ENCODE data around the gene HBM. TPM values are rescaled to one million over a fixed set of nuclear protein-coding genes. Genes with fewer than 3 reads are reported as not detected.

Gene HBM, protein sequence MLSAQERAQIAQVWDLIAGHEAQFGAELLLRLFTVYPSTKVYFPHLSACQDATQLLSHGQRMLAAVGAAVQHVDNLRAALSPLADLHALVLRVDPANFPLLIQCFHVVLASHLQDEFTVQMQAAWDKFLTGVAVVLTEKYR
- total RNA-seq: not detected
- total RNA-seq (2013): not detected

DNA sequence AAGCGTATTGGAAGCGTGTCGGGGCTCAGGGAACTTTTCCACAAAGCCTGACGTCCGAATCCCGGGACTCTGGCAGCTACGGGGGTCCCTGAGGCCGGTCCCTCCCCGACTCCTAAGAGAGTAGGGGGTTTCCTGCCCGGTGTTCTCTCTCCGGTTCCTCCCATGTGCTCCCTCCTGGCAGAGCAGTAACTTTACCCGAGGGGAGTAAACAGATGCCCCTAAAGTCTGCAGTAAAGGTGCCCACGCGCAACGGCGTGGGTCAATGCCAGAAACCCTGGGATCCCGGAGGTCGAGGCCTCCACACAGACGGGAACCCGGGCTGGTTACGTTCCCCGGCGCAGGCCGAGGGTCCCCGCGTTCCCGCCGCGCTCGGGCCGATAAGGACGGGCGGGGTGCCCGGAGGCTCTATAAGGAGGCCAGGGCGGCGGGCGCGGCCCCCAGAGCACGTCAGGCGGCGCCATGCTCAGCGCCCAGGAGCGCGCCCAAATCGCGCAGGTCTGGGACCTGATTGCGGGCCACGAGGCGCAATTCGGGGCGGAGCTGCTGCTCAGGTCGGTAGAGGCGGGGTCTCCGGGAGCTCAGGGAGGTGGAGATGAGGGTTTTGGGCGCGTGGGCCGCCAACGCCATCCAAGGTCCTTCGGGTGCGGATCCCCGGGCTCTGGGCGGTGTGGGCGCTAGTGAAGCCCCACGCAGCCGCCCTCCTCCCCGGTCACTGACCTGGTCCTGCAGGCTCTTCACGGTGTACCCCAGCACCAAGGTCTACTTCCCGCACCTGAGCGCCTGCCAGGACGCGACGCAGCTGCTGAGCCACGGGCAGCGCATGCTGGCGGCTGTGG lies at the start of gene HBM:
TSS of gene HBM (plus strand) at position 440 of the 836 bp plus-strand sequence. CDS start at position 460, 20 bp downstream.
- TF ChIP-seq, protein P1, sequence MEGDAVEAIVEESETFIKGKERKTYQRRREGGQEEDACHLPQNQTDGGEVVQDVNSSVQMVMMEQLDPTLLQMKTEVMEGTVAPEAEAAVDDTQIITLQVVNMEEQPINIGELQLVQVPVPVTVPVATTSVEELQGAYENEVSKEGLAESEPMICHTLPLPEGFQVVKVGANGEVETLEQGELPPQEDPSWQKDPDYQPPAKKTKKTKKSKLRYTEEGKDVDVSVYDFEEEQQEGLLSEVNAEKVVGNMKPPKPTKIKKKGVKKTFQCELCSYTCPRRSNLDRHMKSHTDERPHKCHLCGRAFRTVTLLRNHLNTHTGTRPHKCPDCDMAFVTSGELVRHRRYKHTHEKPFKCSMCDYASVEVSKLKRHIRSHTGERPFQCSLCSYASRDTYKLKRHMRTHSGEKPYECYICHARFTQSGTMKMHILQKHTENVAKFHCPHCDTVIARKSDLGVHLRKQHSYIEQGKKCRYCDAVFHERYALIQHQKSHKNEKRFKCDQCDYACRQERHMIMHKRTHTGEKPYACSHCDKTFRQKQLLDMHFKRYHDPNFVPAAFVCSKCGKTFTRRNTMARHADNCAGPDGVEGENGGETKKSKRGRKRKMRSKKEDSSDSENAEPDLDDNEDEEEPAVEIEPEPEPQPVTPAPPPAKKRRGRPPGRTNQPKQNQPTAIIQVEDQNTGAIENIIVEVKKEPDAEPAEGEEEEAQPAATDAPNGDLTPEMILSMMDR (IDR thresholded peaks at IDR 0.05): no peak
- Histone ChIP-seq H3K9me3 (ENCODE audit: control insufficient read depth, insufficient read depth, low read length) (no peaks in the 10 kb centered on the region), H3K27ac (ENCODE audit: low read length) (no peak within 1 kb of the TSS), H3K36me3 (ENCODE audit: control insufficient read depth, insufficient read depth, low read length) (no peaks in the 10 kb centered on the region), H3K4me1 (ENCODE audit: control insufficient read depth, insufficient read depth, low read length) (peaks cover 21% of the 10 kb centered on the region), H3K27me3 (ENCODE audit: control insufficient read depth, insufficient read depth, low read length) (peaks cover 34% of the 10 kb centered on the region), H3K4me3 (ENCODE audit: low read length) (no peak within 1 kb of the TSS)
- WGBS (ENCODE audit: insufficient coverage): 4% methylated on average over 75 of the region's 75 CpGs
- DNase-seq (peak in 1 of 2 donors; percentile 32), ATAC-seq (peak in 2 of 3 donors; percentile 26 to 29)
- Mint-ChIP-seq H3K27me3 (ENCODE audit: low read depth in 2 of 2) (peaks cover 3 to 38% of the 10 kb centered on the region in 2 donors), H3K9me3 (no peaks in the 10 kb centered on the region), H3K4me1 (peaks cover 0 to 11% of the 10 kb centered on the region in 2 donors), H3K36me3 (no peaks in the 10 kb centered on the region), H3K4me3 (peak within 1 kb of the TSS; percentile 58), H3K27ac (no peak within 1 kb of the TSS)
- intact Hi-C loops (cut with micrococcal nuclease): no loop called here

GRCh38 chr16:116015-116414 lies 49.8 kb upstream of the HBM start:
- Mint-ChIP-seq H3K9me3 (no peaks in the 10 kb centered on the region), H3K27ac (no peak overlapping the region), H3K4me3 (no peak overlapping the region), H3K36me3 (peaks cover 8% of the 10 kb centered on the region), H3K4me1 (peaks cover 6 to 9% of the 10 kb centered on the region in 2 donors), H3K27me3 (ENCODE audit: low read depth in 2 of 2) (no peaks in the 10 kb centered on the region)
- TF ChIP-seq, protein P1 (IDR thresholded peaks at IDR 0.05): no peak
- Histone ChIP-seq H3K4me1 (ENCODE audit: control insufficient read depth, insufficient read depth, low read length) (peaks cover 13% of the 10 kb centered on the region), H3K27me3 (ENCODE audit: control insufficient read depth, insufficient read depth, low read length) (no peaks in the 10 kb centered on the region), H3K36me3 (ENCODE audit: control insufficient read depth, insufficient read depth, low read length) (peaks cover 27% of the 10 kb centered on the region), H3K27ac (ENCODE audit: low read length) (no peak overlapping the region), H3K9me3 (ENCODE audit: control insufficient read depth, insufficient read depth, low read length) (no peaks in the 10 kb centered on the region), H3K4me3 (ENCODE audit: low read length) (no peak overlapping the region)
- DNase-seq (no peak), ATAC-seq (no peak)
- intact Hi-C loops (cut with micrococcal nuclease): no loop called here
- 70% methylated on average over 6 of the region's 7 CpGs for WGBS (ENCODE audit: insufficient coverage)

- intact Hi-C loops (cut with micrococcal nuclease): loop anchor here (1.0 kb wide), 1 partner anchor 64 kb away; no protein-coding TSS in a partner anchor
- ATAC-seq (peak; percentile 64 to 95 (median 86)), DNase-seq (peak; percentile 56 to 83)
- TF ChIP-seq, protein P1 (IDR thresholded peaks at IDR 0.05): peak; percentile 91
- Mint-ChIP-seq H3K4me1 (peaks cover 11% of the 10 kb centered on the region in 2 donors), H3K9me3 (no peaks in the 10 kb centered on the region), H3K27me3 (ENCODE audit: low read depth in 2 of 2) (no peaks in the 10 kb centered on the region), H3K36me3 (peaks cover 8% of the 10 kb centered on the region), H3K27ac (no peak overlapping the region), H3K4me3 (no peak overlapping the region)
- Histone ChIP-seq H3K4me1 (ENCODE audit: control insufficient read depth, insufficient read depth, low read length) (peaks cover 18% of the 10 kb centered on the region), H3K9me3 (ENCODE audit: control insufficient read depth, insufficient read depth, low read length) (no peaks in the 10 kb centered on the region), H3K4me3 (ENCODE audit: low read length) (no peak overlapping the region), H3K27me3 (ENCODE audit: control insufficient read depth, insufficient read depth, low read length) (no peaks in the 10 kb centered on the region), H3K27ac (ENCODE audit: low read length) (no peak overlapping the region), H3K36me3 (ENCODE audit: control insufficient read depth, insufficient read depth, low read length) (peaks cover 20% of the 10 kb centered on the region)
- 75% methylated on average over 15 of the region's 19 CpGs for WGBS (ENCODE audit: insufficient coverage)
Observed at GRCh38 chr16:117379-118365, 48.1 kb upstream of the HBM start.
